Testis (tissue), 3 donors: ENCODE results near the gene SLC30A4. TPM values are rescaled to one million over a fixed set of nuclear protein-coding genes. Genes with fewer than 3 reads are reported as not detected.
"Not testable (repeated sequence)": the region's sequence is repeated elsewhere in the genome, so short reads cannot be mapped to it uniquely, and the experiment has no call there.

Experiments used
- DNase-seq: peaks from one replicate; pipeline ENCODE4 v3.0.0-alpha.2; 2019
- H3K27ac ChIP-seq, 2 donors: fragments of 200-600 bp; sonication (generic); one replicate each; pipeline ENCODE4 v1.5.1; 2019
- H3K27me3 ChIP-seq: fragments of 200-600 bp; sonication (generic); one replicate; pipeline ENCODE4 v1.5.1; 2019
- H3K36me3 ChIP-seq: fragments of 200-600 bp; sonication (generic); one replicate; pipeline ENCODE4 v1.5.1; 2017; ENCODE audit warnings: low read depth; ENCODE audit errors: missing control alignments
- H3K4me1 ChIP-seq: fragments of 200-600 bp; sonication (generic); one replicate; pipeline ENCODE4 v1.5.1; 2019
- H3K4me3 ChIP-seq, 2 donors: fragments of 200-600 bp; sonication (generic); one replicate each; pipeline ENCODE4 v1.5.1; 2017 to 2019
- H3K9me3 ChIP-seq: fragments of 200-600 bp; sonication (generic); one replicate; pipeline ENCODE4 v1.5.1; 2017
- POLR2A ChIP-seq: fragments of 450-650 bp; IDR thresholded peaks from one replicate; pipeline ENCODE4 v1.6.1; 2017; ENCODE audit warnings: antibody characterized with exemption, mild to moderate bottlenecking, moderate library complexity
- WGBS, 2 donors: methylation state at CpG; one replicate each; pipeline ENCODE4 v1.1.5; 2018; 5-methylcytosine and 5-hydroxymethylcytosine counted together
- intact Hi-C: fragments of 100-400 bp; cut with DNase I; formaldehyde crosslinking; loops from one replicate; pipeline ENCODE4 v1.15.1; 2023; ENCODE audit warnings: low total_unique reads
- polyA plus RNA-seq: library from polyadenylated mRNA; stranded (reverse); fragments of 350-450 nt; fragmentation: Illumina TruSeq; extraction: RNeasy Lipid Tissue Mini Kit (QIAGEN cat#74804); gene quantifications from one replicate; pipeline ENCODE4 v1.2.3, GENCODE V29; 2014; ENCODE audit warnings: low read depth, low replicate concordance; ENCODE audit not compliant: insufficient read depth
- total RNA-seq, 2 donors: library from RNA; depleted of rRNA; stranded (reverse); fragments of >200 nt; gene quantifications; one replicate each; pipeline ENCODE4 v1.2.3, GENCODE V29; 2016
- TF ChIP-seq, protein P1 (sequence below), 3 experiments: fragments of 450-650 bp in 2 of 3; fragments of 200-600 bp in 1 of 3; sonication (generic) in 1 of 3; IDR thresholded peaks; one replicate each; pipeline ENCODE4 v1.5.1; 2016 to 2019; ENCODE audit warnings: antibody characterized with exemption in 3 of 3, mild to moderate bottlenecking in 2 of 3, moderate library complexity in 1 of 3

SLC30A4 gene
- total and polyA plus RNA-seq, 3 donors from 2014 or later, result 18.8 to 32.6 (median 28.1) TPM

DNA sequence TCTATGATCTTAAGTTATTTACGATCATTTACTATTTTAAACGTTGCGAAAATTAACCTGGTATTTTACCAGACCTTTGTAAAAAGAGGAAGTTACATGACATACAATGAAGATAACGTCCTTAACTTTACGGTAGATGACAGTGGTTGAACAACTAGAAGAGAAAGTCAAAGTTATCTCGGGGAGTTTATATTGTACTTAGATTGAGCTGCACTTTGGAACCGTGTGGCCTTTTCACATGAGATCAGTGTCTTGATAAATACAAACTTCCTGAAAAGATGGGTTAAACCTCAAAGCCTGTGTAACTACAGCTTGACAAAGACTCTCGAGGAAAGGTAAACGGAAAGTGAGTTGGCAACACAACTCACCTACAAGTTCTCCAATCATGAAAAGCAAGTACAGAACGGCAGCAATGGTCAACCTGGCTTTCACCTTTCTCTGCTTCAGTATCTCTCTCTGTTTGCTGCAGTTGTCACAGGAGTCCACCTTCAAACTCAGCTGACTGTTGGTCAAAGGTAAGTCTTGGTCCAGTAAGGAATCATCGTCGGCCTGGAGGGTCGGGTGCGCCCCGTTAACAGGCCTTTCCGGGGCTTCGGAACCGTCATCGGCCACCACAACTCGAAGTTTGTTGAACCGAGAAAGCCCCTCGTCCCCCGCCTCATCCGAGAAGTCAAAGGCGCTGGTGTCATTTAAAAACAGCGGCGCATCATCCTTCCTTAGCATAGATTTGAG lies 793 bp downstream of the SLC30A4 start:
- intact Hi-C loops, result no loop called here
- peaks cover 14% of the 10 kb centered on the region for H3K4me1 ChIP-seq
- 6% methylated on average over 23 to 27 of the region's 27 CpGs for WGBS, 2 donors
- peak overlapping the region; percentile 85 to 93 for H3K27ac ChIP-seq
- no peaks in the 10 kb centered on the region for H3K9me3 ChIP-seq
- TF ChIP-seq, protein P1, sequence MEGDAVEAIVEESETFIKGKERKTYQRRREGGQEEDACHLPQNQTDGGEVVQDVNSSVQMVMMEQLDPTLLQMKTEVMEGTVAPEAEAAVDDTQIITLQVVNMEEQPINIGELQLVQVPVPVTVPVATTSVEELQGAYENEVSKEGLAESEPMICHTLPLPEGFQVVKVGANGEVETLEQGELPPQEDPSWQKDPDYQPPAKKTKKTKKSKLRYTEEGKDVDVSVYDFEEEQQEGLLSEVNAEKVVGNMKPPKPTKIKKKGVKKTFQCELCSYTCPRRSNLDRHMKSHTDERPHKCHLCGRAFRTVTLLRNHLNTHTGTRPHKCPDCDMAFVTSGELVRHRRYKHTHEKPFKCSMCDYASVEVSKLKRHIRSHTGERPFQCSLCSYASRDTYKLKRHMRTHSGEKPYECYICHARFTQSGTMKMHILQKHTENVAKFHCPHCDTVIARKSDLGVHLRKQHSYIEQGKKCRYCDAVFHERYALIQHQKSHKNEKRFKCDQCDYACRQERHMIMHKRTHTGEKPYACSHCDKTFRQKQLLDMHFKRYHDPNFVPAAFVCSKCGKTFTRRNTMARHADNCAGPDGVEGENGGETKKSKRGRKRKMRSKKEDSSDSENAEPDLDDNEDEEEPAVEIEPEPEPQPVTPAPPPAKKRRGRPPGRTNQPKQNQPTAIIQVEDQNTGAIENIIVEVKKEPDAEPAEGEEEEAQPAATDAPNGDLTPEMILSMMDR (IDR thresholded peaks at IDR 0.05), result no peak
- no peak for TF ChIP-seq POLR2A
- DNase-seq, result no peak
- H3K4me3 ChIP-seq, result peak overlapping the region; percentile 74 to 88
- no peaks in the 10 kb centered on the region for H3K36me3 ChIP-seq
- no peaks in the 10 kb centered on the region for H3K27me3 ChIP-seq

DNA sequence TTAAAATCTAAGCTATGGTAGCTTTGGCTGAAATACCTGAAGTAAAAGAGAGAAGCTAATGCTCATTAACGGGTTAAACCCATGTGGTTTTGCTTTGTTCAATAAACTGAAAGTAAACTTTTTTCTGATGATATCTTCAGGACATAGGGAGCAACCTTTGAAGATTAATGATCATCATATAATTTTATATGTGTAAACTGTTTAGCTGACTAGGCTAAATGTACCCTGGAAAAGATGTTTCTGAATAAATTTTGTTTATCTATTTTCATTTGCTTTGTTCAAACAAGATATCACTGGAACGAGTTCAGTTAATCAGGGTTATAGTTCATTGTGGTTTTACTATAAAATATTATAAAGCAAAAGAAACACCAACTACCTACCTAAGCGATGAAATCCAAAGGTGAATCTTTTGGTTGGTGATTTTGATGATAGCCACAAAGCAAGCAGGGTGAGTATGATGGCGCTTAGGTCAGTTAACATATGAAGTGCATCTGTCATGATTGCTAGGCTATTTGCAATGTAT lies 11.7 kb downstream of the SLC30A4 start:
- Histone ChIP-seq H3K36me3 (no peaks in the 10 kb centered on the region), H3K27ac (no peak overlapping the region), H3K9me3 (no peaks in the 10 kb centered on the region), H3K4me3 (no peak overlapping the region), H3K27me3 (no peaks in the 10 kb centered on the region), H3K4me1 (no peaks in the 10 kb centered on the region)
- DNase-seq, result no peak
- TF ChIP-seq POLR2A, result no peak
- TF ChIP-seq, protein P1 (IDR thresholded peaks at IDR 0.05), result no peak
- WGBS, 2 donors, result 75 to 84% methylated on average over 4 of the region's 4 CpGs
- intact Hi-C loops, result no loop called here

DNA sequence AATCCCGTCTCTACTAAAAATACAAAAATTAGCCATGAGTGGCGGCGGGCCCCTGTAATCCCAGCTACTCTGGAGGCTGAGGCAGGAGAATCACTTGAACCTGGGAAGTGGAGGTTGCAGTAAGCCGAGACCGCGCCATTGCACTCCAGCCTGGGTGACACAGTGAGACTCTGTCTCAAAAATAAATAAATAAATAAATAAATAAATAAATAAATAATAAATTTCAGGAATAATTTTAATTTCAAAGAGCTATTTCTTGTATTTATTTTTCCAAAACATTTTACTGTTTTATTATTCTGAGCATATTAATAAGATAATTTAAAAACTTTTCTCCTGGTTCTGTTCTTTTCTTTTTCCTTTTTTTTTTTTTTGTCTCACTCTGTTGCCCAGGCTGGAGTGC lies 15.4 kb downstream of the SLC30A4 start:
- whole genome bisulfite sequencing, 2 donors, result 98 to 99% methylated on average over 6 of the region's 6 CpGs
- intact Hi-C loops, DNase-seq, H3K36me3 ChIP-seq, H3K27ac ChIP-seq, H3K9me3 ChIP-seq, H3K4me1 ChIP-seq, H3K4me3 ChIP-seq, H3K27me3 ChIP-seq: not testable (repeated sequence)

DNA sequence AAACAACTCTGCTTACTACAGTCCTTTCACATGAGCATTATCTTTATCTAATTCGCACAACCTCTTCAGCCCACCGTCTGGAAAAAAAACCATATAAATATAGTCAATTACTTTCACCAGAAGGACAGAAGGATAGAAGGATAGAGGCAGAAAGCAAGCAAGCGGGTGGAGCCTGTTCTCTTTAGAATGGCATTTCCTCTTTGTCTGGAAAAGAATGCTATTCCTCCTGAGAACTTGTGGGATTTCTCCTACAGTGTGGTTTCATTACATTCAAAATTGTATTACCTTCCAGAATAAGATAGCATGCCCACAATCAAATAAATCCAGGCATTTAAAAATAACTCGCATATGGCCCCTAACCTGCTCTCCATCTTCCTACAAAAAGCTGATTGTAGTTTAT lies 23.1 kb downstream of the SLC30A4 start:
- Histone ChIP-seq H3K36me3 (no peaks in the 10 kb centered on the region), H3K27ac (no peak overlapping the region), H3K4me3 (no peak overlapping the region), H3K4me1 (no peaks in the 10 kb centered on the region), H3K27me3 (no peaks in the 10 kb centered on the region), H3K9me3 (no peaks in the 10 kb centered on the region)
- DNase-seq, result no peak
- intact Hi-C loops, result no loop called here
- WGBS, 2 donors, result 76 to 91% methylated on average over 4 of the region's 4 CpGs
- TF ChIP-seq POLR2A, result no peak
- TF ChIP-seq, protein P1 (IDR thresholded peaks at IDR 0.05), result no peak

DNA sequence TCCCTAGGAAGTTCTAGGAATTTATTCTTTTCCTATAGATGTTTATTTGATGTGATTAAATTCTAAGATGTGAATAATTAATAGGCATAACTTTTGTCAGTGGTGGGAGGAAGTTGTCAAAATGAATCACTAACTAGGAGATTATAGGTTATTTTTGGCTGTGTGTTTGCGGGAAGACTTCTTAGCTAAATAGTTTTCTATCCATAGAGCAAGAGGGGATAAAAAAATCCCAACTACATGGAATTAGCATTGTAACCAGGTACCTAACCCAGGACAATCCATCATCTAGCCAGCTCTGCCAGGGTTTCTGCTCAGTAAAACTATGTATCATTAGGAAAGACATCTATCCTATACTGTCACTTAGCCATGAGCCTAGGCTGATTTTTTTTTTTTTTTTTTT lies 23.9 kb downstream of the SLC30A4 start:
- H3K9me3 ChIP-seq, result no peaks in the 10 kb centered on the region
- no peak for DNase-seq
- H3K27me3 ChIP-seq, result no peaks in the 10 kb centered on the region
- H3K27ac ChIP-seq, result no peak overlapping the region
- intact Hi-C loops, result no loop called here
- H3K36me3 ChIP-seq, result no peaks in the 10 kb centered on the region
- no peak overlapping the region for H3K4me3 ChIP-seq
- no peak for TF ChIP-seq POLR2A
- TF ChIP-seq, protein P1 (IDR thresholded peaks at IDR 0.05), result no peak
- H3K4me1 ChIP-seq, result no peaks in the 10 kb centered on the region
- 87 to 88% methylated on average over 1 of the region's 1 CpG for WGBS, 2 donors
